NB4 (cell line): ENCODE results near the gene MXI1.

Experiments used
- DNase-seq: peaks from one replicate; pipeline ENCODE4 v3.0.0; 2010; ENCODE audit warnings: low read depth
- H3K4me3 ChIP-seq: one replicate; pipeline ENCODE4 v1.5.1; 2011; ENCODE audit warnings: mild to moderate bottlenecking, low read depth, low read length, moderate library complexity
- CTCF ChIP-seq: IDR thresholded peaks from one replicate; pipeline ENCODE4 v1.5.1; 2012; ENCODE audit warnings: low read depth, low read length
- MAX ChIP-seq: IDR thresholded peaks from 2 replicates; pipeline ENCODE4 v1.6.1; 2011; ENCODE audit warnings: low read depth, low read length
- MYC ChIP-seq: IDR thresholded peaks from 2 replicates; pipeline ENCODE4 v1.6.1; 2011; ENCODE audit warnings: low read depth, low read length
- POLR2A ChIP-seq: IDR thresholded peaks from 2 replicates; pipeline ENCODE4 v1.6.1; 2011; ENCODE audit warnings: mild to moderate bottlenecking; ENCODE audit not compliant: insufficient read length; ENCODE audit errors: extremely low read depth

MXI1 gene

GRCh38 chr10:110274647-110275046, 67.2 kb downstream of the MXI1 start:
- H3K4me3 ChIP-seq: no peak overlapping the region
- no peak for DNase-seq
- TF ChIP-seq MYC: no peak
- TF ChIP-seq MAX: no peak
- TF ChIP-seq CTCF: no peak
- no peak for TF ChIP-seq POLR2A

- no peak overlapping the region for H3K4me3 ChIP-seq
- TF ChIP-seq MYC (no peak), POLR2A (no peak), MAX (no peak), CTCF (no peak)
- DNase-seq: no peak
These were observed 67.8 kb downstream of the MXI1 start for GRCh38 chr10:110275128-110275729.

GRCh38 chr10:110276603-110277002, 69.2 kb downstream of the MXI1 start:
- TF ChIP-seq MYC (no peak), CTCF (no peak), POLR2A (no peak), MAX (no peak)
- no peak for DNase-seq

GRCh38 chr10:110277591-110277990, 70.2 kb downstream of the MXI1 start:
- no peak for DNase-seq
- no peak overlapping the region for H3K4me3 ChIP-seq
- TF ChIP-seq CTCF (no peak), MAX (no peak), POLR2A (no peak), MYC (no peak)

More at GRCh38 chr10:110276603-110277002, 69.2 kb downstream of the MXI1 start:
- no peak overlapping the region for H3K4me3 ChIP-seq

- DNase-seq: peak; percentile 48
- TF ChIP-seq MAX: no peak
- no peak for TF ChIP-seq CTCF
- TF ChIP-seq POLR2A: no peak
- no peak for TF ChIP-seq MYC
- no peak overlapping the region for H3K4me3 ChIP-seq
These were observed 71.4 kb downstream of the MXI1 start for GRCh38 chr10:110278562-110279406.
